Measurements from ENCODE around the gene DRC1.

The DRC1 gene

GRCh38 chr2:26495705-26496297 lies 94.1 kb downstream of the DRC1 start:
- DNase-seq, result no peak

DNA sequence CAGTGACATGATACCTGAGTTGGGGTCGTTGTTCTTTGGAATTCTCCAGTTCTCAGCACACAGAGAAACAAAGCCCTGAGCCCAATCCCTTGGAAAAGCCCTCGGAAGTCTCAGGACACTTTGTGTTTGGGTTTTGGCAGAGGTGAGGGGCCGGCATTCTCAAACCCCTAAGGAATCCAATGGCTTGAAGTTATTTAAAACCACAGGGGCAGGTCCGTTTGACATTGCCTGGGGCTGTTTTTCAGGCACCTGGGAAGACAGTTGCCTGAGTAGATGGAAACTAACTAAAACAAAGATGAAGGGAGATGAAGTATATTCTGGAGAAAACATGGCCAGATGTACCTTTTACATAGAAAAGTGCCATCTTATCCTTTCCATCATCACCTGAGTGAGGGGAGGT lies 98.7 kb downstream of the DRC1 start:
- no peak for DNase-seq

DNA sequence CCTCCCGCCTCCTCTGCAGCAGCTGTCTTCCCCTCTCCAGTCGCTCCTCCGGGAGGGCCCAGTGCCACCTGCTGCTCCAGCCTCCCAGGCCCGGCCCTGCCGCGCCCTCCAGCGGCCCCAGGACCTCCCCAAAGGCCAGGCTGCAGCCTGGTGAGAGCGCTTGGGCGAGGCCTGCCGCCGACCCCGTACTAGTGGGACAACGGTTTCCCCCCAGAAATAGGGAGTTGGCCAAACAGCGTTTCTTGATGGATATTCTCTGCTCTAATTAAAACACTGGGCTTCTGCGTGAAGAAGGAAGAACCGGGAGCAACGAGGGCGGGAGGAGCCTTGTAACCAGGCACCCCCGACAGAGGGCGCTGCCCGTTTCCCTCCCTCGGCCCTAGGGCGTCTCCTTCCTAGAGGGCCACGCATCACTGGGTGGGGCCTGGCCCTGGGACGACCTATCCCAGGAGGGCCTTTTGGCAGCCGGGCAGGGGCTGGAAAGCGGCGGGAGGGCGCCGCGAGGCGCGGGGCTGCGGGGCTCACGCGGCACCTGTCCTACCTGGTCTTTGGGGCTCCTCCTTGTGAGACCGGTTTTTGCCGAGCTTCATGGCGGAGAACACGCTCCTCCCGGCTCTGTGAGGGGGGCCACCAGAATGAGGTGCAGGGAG lies 101.6 kb downstream of the DRC1 start:
- peak; percentile 77 for DNase-seq

- DNase-seq, result no peak
These were observed 102.3 kb downstream of the DRC1 start for GRCh38 chr2:26504002-26504401.

DNA sequence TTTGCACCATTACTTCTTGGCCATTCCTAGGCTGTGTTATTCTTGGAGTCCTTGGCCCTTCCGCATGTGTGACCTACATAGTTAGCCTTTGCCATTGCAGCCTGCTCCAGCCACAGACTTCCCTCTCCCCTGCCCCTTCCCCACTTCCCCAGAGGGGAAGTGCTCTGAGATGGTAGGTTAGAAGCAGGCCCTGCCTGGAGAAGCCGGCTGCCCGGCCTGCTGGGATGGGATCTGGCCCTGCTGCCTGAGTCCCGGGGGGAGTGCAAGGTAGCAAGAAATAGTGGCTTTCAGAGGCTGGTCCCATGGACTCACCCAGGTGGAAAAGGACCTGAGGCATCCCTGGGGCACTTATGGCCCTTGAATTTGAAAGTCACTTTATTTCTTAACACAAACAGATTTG lies 104.6 kb downstream of the DRC1 start:
- DNase-seq, result no peak
